GF-D8 (cell line): ENCODE results near the gene PFN2.

Experiments
- DNase-seq: peaks from one replicate; lab custom pipeline; 2025; lab: John Stamatoyannopoulos, UW

The PFN2 gene

DNA sequence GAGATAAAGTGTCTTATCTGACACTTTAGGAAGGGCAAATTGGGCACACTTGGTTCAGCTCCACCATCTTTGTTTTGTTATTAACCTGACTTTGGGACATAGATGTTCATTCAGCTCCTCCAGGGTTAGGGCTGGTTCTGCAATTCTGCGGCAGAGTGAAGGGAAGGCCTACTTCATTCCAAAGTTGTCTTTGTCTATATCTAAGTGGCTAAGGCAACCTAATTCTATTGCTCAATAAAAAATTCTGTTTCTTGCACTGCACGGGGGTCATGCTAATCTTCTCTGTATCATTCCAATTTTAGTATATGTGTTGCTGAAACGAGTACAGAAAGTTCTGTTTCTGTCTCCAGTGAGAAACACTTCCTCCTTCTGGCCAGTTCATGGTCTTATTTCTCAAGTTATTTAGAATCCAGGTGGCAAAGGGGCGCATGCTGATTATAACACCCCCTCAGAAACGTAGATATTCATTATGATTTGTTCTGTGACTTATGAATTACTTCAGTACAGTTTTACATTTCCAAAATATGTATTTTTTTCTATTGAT is 53.5 kb downstream of the PFN2 start:
- DNase-seq, result no peak
